ENCODE data around the gene ZNF91. TPM values are rescaled to one million over a fixed set of nuclear protein-coding genes. Genes with fewer than 3 reads are reported as not detected.
A peak's percentile ranks its signal among the peaks of the same experiment; 100 is the strongest.
"Not testable (repeated sequence)": the region's sequence is repeated elsewhere in the genome, so short reads cannot be mapped to it uniquely, and the experiment has no call there.

The ZNF91 gene
- total RNA-seq, 1 donor from 2014 or later: 28.5 TPM

DNA sequence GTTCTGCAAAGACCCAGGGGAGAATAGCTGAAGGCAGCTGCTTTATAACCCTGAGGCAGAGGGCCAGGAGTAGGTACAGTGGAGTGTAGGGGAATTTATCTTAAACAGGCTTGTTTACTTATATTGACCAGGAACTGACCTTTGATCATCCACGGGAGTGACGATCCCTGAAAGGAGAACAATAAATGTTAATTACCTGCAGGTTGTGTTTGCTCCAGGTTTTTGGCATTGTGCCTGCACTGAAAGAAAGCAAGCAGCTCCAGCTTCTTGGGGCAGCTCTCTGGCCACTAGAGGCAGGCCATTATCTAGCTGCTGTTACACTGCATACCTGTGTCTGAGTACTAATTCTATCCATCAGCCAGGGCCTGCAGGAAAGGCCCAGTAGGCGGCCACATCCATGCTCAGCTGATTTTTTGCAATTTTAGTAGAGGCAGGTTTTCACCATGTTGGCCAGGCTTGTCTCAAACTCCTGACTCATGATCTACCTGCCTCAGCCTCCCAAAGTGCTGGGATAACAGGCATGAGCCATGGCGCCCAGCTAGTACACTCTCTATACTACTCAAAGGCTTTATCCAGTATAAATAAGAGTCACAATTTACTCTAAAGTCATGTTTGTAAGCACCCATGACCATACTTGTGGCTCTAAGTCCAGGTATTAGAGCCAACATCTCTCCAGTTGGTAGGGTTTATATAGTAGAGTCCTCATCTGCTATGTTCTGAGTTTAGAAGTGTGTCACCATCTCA is 8.5 kb upstream of the ZNF91 start:
- intact Hi-C loops (cut with DNase I): no loop called here
- no peak overlapping the region for H3K27ac ChIP-seq
- H3K4me1 ChIP-seq: no peaks in the 10 kb centered on the region
- no peak overlapping the region for H3K4me3 ChIP-seq
- no peaks in the 10 kb centered on the region for H3K9me3 ChIP-seq
- no peaks in the 10 kb centered on the region for H3K27me3 ChIP-seq
- no peak for DNase-seq (ENCODE audit: low spot score in 2 of 2)
- H3K36me3 ChIP-seq: no peaks in the 10 kb centered on the region
- TF ChIP-seq, protein P1, sequence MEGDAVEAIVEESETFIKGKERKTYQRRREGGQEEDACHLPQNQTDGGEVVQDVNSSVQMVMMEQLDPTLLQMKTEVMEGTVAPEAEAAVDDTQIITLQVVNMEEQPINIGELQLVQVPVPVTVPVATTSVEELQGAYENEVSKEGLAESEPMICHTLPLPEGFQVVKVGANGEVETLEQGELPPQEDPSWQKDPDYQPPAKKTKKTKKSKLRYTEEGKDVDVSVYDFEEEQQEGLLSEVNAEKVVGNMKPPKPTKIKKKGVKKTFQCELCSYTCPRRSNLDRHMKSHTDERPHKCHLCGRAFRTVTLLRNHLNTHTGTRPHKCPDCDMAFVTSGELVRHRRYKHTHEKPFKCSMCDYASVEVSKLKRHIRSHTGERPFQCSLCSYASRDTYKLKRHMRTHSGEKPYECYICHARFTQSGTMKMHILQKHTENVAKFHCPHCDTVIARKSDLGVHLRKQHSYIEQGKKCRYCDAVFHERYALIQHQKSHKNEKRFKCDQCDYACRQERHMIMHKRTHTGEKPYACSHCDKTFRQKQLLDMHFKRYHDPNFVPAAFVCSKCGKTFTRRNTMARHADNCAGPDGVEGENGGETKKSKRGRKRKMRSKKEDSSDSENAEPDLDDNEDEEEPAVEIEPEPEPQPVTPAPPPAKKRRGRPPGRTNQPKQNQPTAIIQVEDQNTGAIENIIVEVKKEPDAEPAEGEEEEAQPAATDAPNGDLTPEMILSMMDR (IDR thresholded peaks at IDR 0.05): no peak

GRCh38 chr19:23403052-23403451 is 7.8 kb upstream of the ZNF91 start:
- intact Hi-C loops (cut with DNase I): no loop called here
- Histone ChIP-seq H3K4me1 (no peaks in the 10 kb centered on the region), H3K4me3 (no peak overlapping the region), H3K36me3 (no peaks in the 10 kb centered on the region), H3K9me3 (no peaks in the 10 kb centered on the region), H3K27ac (no peak overlapping the region), H3K27me3 (no peaks in the 10 kb centered on the region)
- no peak for DNase-seq (ENCODE audit: low spot score in 2 of 2)
- TF ChIP-seq, protein P1 (IDR thresholded peaks at IDR 0.05): no peak

DNA sequence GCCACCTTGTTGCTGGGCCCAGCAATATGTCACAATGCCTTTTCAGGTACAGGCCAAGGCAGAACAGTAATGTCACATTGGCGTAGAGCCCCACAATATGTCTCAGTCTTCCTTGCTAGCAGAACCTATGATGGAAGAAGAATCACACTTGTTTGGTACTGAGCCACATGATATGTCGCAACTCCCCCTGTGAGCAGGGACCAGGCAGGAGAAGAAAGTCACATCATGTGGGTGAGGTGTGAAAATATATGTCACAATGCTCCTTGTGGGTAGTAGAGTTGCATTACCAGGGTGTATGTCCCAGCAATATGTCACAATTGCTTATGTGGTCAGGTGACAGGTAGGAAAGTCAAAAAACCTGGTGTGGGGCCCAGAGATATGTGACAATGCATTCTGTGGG is 7.1 kb upstream of the ZNF91 start:
- H3K27me3 ChIP-seq: no peaks in the 10 kb centered on the region
- H3K9me3 ChIP-seq: no peaks in the 10 kb centered on the region
- no peaks in the 10 kb centered on the region for H3K4me1 ChIP-seq
- TF ChIP-seq, protein P1 (IDR thresholded peaks at IDR 0.05): no peak
- no peak overlapping the region for H3K4me3 ChIP-seq
- no peaks in the 10 kb centered on the region for H3K36me3 ChIP-seq
- DNase-seq (ENCODE audit: low spot score in 2 of 2): no peak
- no peak overlapping the region for H3K27ac ChIP-seq
- intact Hi-C loops (cut with DNase I): no loop called here

- TF ChIP-seq, protein P1 (IDR thresholded peaks at IDR 0.05): no peak
- no peaks in the 10 kb centered on the region for H3K36me3 ChIP-seq
- H3K4me1 ChIP-seq: no peaks in the 10 kb centered on the region
- DNase-seq (ENCODE audit: low spot score in 2 of 2): no peak
- H3K9me3 ChIP-seq: no peaks in the 10 kb centered on the region
- H3K4me3 ChIP-seq: no peak overlapping the region
- no peaks in the 10 kb centered on the region for H3K27me3 ChIP-seq
- no peak overlapping the region for H3K27ac ChIP-seq
- intact Hi-C loops (cut with DNase I): no loop called here
Observed at GRCh38 chr19:23401086-23401610, 5.9 kb upstream of the ZNF91 start.

GRCh38 chr19:23399443-23399842 is 4.2 kb upstream of the ZNF91 start:
- Histone ChIP-seq H3K9me3 (no peaks in the 10 kb centered on the region), H3K4me3 (no peak overlapping the region), H3K4me1 (peaks cover 0 to 3% of the 10 kb centered on the region in 2 donors), H3K27ac (no peak overlapping the region), H3K36me3 (no peaks in the 10 kb centered on the region), H3K27me3 (no peaks in the 10 kb centered on the region)
- TF ChIP-seq, protein P1 (IDR thresholded peaks at IDR 0.05): no peak
- DNase-seq (ENCODE audit: low spot score in 2 of 2): no peak
- intact Hi-C loops (cut with DNase I): loop anchor here (5.0 to 10.0 kb wide), 3 partner anchors 288 to 635 kb away; partner anchors contain the start of gene ZNF675

DNA sequence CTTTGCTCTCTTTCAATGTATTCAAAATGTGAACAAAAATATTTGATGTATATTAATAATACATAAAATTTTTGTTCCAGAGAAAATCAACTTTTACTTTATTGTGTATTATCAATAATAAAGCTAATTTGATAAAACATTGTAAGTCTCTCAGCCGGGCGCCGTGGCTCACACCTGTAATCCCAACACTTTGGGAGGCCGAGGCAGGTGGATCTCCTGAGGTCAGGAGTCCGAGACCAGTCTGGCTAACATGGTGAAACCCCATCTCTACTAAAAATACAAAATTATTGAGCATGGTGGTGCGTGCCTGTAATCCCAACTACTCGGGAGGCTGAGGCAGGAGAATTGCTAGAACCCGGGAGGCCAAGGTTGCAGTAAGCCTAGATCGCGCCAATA is 449 bp upstream of the ZNF91 start:
- H3K36me3 ChIP-seq; H3K27me3 ChIP-seq; DNase-seq (ENCODE audit: low spot score in 2 of 2); H3K9me3 ChIP-seq: not testable (repeated sequence)
- Histone ChIP-seq H3K27ac (peak overlapping the region; percentile 95 to 96), H3K4me1 (peaks cover 10 to 12% of the 10 kb centered on the region in 2 donors), H3K4me3 (peak overlapping the region; percentile 90 to 92)
- intact Hi-C loops (cut with DNase I): loop anchor here (2.0 to 10.0 kb wide), 4 partner anchors 123 to 639 kb away; partner anchors contain the start of gene ZNF675

Data from ascending aorta (tissue), 2 donors.